ENCODE measurements around the gene GRIA3.

GRIA3 gene

GRCh38 chrX:123477673-123478072 is 293.6 kb downstream of the GRIA3 start:
- TF ChIP-seq ZFX (IDR thresholded peaks at IDR 0.05) = no peak
- H3K27ac ChIP-seq = no peak overlapping the region

GRCh38 chrX:123481913-123482851 is 298.1 kb downstream of the GRIA3 start:
- no peak overlapping the region for H3K27ac ChIP-seq
- no peak for TF ChIP-seq ZFX (IDR thresholded peaks at IDR 0.05)
- no peak for TF ChIP-seq CTCF (conservative IDR thresholded peaks at IDR 0.05)

- TF ChIP-seq ZFX (IDR thresholded peaks at IDR 0.05) = no peak
- no peak for TF ChIP-seq CTCF (conservative IDR thresholded peaks at IDR 0.05)
- no peak overlapping the region for H3K27ac ChIP-seq
Observed at GRCh38 chrX:123486297-123486696, 302.2 kb downstream of the GRIA3 start.

- no peak overlapping the region for H3K27ac ChIP-seq
- TF ChIP-seq CTCF (conservative IDR thresholded peaks at IDR 0.05) (no peak), ZFX (IDR thresholded peaks at IDR 0.05) (no peak)
Observed at GRCh38 chrX:123487236-123487635, 303.2 kb downstream of the GRIA3 start.

GRCh38 chrX:123487669-123488068 is 303.6 kb downstream of the GRIA3 start:
- H3K27ac ChIP-seq = no peak overlapping the region
- TF ChIP-seq CTCF (conservative IDR thresholded peaks at IDR 0.05) (no peak), ZFX (IDR thresholded peaks at IDR 0.05) (no peak)

- H3K27ac ChIP-seq = no peak overlapping the region
- TF ChIP-seq CTCF (conservative IDR thresholded peaks at IDR 0.05) (no peak), ZFX (IDR thresholded peaks at IDR 0.05) (no peak)
Observed at GRCh38 chrX:123489011-123489410, 304.9 kb downstream of the GRIA3 start.

GRCh38 chrX:123493857-123494256 is 309.8 kb downstream of the GRIA3 start:
- H3K27ac ChIP-seq = no peak overlapping the region
- TF ChIP-seq ZFX (IDR thresholded peaks at IDR 0.05) (no peak), CTCF (conservative IDR thresholded peaks at IDR 0.05) (no peak)

GRCh38 chrX:123499787-123500186 is 315.7 kb downstream of the GRIA3 start:
- no peak for TF ChIP-seq ZFX (IDR thresholded peaks at IDR 0.05)
- TF ChIP-seq CTCF (conservative IDR thresholded peaks at IDR 0.05) = no peak
- no peak overlapping the region for H3K27ac ChIP-seq
